A549 (cell line): ENCODE measurements around the gene FGGY.

Experiments used
- CBX2 ChIP-seq: fragments of 200-600 bp; sonication (generic); IDR thresholded peaks from 2 replicates; pipeline ENCODE4 v1.6.1; 2016; ENCODE audit warnings: low read depth, mild to moderate bottlenecking, borderline replicate concordance
- EP300 ChIP-seq, 2 experiments: fragments of >200 bp; sonication (Bioruptor Twin); formaldehyde crosslinking; IDR thresholded peaks; 2 replicates in 1 of 2; 3 replicates in 1 of 2; pipeline ENCODE4 v1.6.1; 2016 to 2017
- HDAC2 ChIP-seq: fragments of 200-600 bp; sonication (generic); IDR thresholded peaks from 2 replicates; pipeline ENCODE4 v1.6.1; 2016
- POLR2A ChIP-seq: IDR thresholded peaks from 2 replicates; pipeline ENCODE4 v1.6.1; 2012; ENCODE audit warnings: mild to moderate bottlenecking, low read length
- POLR2AphosphoS2 ChIP-seq: conservative IDR thresholded peaks from 2 replicates; pipeline ENCODE4 v1.6.1; 2012; ENCODE audit warnings: low read length, improper control_type of control experiment, inconsistent platforms
- RARB ChIP-seq: fragments of 250-450 bp; sonication (Bioruptor Pico); IDR thresholded peaks from 2 replicates; pipeline ENCODE4 v1.8.0; 2021; ENCODE audit warnings: mild to moderate bottlenecking, moderate library complexity
- RCOR1 ChIP-seq: fragments of 150-350 bp; IDR thresholded peaks from 2 replicates; pipeline ENCODE4 v1.6.1; 2014; ENCODE audit warnings: antibody characterized with exemption, low read length, low read depth
- RNF2 ChIP-seq: fragments of 200-600 bp; sonication (generic); IDR thresholded peaks from 2 replicates; pipeline ENCODE4 v1.6.1; 2016; ENCODE audit warnings: low read depth, mild to moderate bottlenecking, antibody characterized with exemption, moderate library complexity, borderline replicate concordance
- SMC3 ChIP-seq: fragments of >200 bp; sonication (Bioruptor Twin); formaldehyde crosslinking; IDR thresholded peaks from 3 replicates; pipeline ENCODE4 v1.6.1; 2018; ENCODE audit warnings: inconsistent platforms
- TF ChIP-seq, protein P1 (sequence below): fragments of >200 bp; sonication (Bioruptor Twin); formaldehyde crosslinking; IDR thresholded peaks from 3 replicates; pipeline ENCODE4 v1.5.1; 2016
- TF ChIP-seq, protein P2 (sequence below): IDR thresholded peaks from 2 replicates; pipeline ENCODE4 v1.6.1; 2012
- TF ChIP-seq, protein P3 (sequence below): IDR thresholded peaks from 2 replicates; pipeline ENCODE4 v1.6.1; 2012; ENCODE audit warnings: low read depth, borderline replicate concordance
- TF ChIP-seq, protein P4 (sequence below): fragments of 450-650 bp; IDR thresholded peaks from 2 replicates; pipeline ENCODE4 v1.6.1; 2014; ENCODE audit warnings: antibody characterized with exemption
- TF ChIP-seq, protein P5 (sequence below): fragments of 200-600 bp; sonication (generic); IDR thresholded peaks from 2 replicates; pipeline ENCODE4 v1.6.1; 2016; ENCODE audit warnings: antibody characterized with exemption, mild to moderate bottlenecking, moderate library complexity

DNA sequence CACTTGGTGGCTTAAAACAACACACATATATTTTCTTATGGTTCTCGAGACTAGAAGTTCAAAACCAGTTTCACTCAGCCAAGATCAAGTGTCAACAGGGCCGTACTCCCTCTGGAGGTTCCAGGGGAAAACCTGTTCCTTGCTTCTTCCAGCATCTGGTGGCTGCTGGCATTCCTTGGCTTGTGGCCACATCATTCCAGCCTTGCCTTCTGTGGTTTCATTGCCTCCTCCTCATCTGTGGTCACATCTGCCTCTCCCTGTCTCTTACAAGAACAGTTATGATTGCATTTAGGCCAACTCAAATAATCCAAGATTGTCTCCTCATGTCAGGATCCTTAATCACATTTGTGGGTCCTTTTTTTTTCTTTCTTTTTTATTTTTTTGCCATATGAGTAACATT is 277.2 kb downstream of the FGGY start:
- TF ChIP-seq POLR2AphosphoS2 (no peak), POLR2A (no peak), EP300 (IDR thresholded peaks at IDR 0.05) (no peak), HDAC2 (no peak), RNF2 (no peak), SMC3 (no peak), CBX2 (no peak), RARB (CRISPR knock-in tag) (no peak), RCOR1 (no peak)
- TF ChIP-seq, protein P1, sequence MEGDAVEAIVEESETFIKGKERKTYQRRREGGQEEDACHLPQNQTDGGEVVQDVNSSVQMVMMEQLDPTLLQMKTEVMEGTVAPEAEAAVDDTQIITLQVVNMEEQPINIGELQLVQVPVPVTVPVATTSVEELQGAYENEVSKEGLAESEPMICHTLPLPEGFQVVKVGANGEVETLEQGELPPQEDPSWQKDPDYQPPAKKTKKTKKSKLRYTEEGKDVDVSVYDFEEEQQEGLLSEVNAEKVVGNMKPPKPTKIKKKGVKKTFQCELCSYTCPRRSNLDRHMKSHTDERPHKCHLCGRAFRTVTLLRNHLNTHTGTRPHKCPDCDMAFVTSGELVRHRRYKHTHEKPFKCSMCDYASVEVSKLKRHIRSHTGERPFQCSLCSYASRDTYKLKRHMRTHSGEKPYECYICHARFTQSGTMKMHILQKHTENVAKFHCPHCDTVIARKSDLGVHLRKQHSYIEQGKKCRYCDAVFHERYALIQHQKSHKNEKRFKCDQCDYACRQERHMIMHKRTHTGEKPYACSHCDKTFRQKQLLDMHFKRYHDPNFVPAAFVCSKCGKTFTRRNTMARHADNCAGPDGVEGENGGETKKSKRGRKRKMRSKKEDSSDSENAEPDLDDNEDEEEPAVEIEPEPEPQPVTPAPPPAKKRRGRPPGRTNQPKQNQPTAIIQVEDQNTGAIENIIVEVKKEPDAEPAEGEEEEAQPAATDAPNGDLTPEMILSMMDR: no peak
- TF ChIP-seq, protein P2, sequence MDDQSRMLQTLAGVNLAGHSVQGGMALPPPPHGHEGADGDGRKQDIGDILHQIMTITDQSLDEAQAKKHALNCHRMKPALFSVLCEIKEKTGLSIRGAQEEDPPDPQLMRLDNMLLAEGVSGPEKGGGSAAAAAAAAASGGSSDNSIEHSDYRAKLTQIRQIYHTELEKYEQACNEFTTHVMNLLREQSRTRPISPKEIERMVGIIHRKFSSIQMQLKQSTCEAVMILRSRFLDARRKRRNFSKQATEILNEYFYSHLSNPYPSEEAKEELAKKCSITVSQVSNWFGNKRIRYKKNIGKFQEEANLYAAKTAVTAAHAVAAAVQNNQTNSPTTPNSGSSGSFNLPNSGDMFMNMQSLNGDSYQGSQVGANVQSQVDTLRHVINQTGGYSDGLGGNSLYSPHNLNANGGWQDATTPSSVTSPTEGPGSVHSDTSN: no peak
- TF ChIP-seq, protein P3, sequence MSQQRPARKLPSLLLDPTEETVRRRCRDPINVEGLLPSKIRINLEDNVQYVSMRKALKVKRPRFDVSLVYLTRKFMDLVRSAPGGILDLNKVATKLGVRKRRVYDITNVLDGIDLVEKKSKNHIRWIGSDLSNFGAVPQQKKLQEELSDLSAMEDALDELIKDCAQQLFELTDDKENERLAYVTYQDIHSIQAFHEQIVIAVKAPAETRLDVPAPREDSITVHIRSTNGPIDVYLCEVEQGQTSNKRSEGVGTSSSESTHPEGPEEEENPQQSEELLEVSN: no peak
- TF ChIP-seq, protein P4, sequence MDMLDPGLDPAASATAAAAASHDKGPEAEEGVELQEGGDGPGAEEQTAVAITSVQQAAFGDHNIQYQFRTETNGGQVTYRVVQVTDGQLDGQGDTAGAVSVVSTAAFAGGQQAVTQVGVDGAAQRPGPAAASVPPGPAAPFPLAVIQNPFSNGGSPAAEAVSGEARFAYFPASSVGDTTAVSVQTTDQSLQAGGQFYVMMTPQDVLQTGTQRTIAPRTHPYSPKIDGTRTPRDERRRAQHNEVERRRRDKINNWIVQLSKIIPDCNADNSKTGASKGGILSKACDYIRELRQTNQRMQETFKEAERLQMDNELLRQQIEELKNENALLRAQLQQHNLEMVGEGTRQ: no peak
- TF ChIP-seq, protein P5, sequence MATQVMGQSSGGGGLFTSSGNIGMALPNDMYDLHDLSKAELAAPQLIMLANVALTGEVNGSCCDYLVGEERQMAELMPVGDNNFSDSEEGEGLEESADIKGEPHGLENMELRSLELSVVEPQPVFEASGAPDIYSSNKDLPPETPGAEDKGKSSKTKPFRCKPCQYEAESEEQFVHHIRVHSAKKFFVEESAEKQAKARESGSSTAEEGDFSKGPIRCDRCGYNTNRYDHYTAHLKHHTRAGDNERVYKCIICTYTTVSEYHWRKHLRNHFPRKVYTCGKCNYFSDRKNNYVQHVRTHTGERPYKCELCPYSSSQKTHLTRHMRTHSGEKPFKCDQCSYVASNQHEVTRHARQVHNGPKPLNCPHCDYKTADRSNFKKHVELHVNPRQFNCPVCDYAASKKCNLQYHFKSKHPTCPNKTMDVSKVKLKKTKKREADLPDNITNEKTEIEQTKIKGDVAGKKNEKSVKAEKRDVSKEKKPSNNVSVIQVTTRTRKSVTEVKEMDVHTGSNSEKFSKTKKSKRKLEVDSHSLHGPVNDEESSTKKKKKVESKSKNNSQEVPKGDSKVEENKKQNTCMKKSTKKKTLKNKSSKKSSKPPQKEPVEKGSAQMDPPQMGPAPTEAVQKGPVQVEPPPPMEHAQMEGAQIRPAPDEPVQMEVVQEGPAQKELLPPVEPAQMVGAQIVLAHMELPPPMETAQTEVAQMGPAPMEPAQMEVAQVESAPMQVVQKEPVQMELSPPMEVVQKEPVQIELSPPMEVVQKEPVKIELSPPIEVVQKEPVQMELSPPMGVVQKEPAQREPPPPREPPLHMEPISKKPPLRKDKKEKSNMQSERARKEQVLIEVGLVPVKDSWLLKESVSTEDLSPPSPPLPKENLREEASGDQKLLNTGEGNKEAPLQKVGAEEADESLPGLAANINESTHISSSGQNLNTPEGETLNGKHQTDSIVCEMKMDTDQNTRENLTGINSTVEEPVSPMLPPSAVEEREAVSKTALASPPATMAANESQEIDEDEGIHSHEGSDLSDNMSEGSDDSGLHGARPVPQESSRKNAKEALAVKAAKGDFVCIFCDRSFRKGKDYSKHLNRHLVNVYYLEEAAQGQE: no peak
